ENCODE data around the gene MICAL2.

The MICAL2 gene

DNA sequence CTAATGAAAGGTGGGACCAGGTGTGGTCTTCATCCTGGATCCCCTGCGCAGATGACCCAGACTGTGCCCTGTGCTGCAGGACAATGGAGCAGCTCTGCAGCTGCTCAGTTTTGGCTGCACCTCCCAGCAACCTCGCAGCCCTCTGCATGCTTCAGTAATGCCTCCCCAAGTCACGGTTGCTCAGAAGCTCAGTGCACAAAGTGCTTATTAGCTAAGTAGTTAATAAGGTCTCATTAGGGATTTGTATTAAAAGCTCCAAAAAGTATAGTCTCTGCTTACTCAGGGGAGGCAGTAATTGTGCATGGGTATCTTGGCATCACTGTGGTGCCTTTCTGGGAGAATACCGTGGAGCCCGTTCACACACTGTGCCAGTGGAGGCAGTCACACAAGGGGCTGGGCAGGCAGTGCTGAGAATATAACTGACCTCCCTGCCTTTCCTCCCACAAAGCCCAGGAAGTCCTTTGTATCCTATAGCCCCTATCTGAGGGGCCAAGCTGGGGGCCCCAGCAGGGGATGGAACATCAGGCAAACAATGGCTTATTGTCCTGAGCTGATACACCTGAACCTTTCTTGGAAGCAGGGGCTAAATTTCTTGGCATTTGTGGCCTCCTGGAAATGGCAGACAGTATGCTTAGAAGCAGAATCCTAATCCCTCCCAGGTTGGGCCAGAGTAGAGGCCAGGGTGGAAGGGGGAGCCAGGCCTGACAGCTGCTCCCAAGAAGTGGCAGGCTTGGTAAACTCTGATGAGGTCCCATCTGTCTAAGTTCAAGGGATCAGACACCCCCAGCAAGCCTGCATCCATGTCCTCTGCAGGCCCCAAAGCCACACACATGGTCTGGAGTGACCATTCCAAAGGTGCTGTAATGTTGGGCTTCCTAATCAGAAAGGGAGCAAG lies 141.5 kb downstream of the MICAL2 start:
- H3K27ac Mint-ChIP-seq = no peak overlapping the region

GRCh38 chr11:12253843-12254281 lies 143.5 kb downstream of the MICAL2 start:
- DNase-seq (ENCODE audit: low spot score in 2 of 2) = no peak
- no peak overlapping the region for H3K4me3 Mint-ChIP-seq
- ATAC-seq (ENCODE audit: low read depth) = no peak
- H3K4me1 Mint-ChIP-seq = no peaks in the 10 kb centered on the region
- no peaks in the 10 kb centered on the region for H3K36me3 Mint-ChIP-seq
- no peaks in the 10 kb centered on the region for H3K9me3 Mint-ChIP-seq
- no peaks in the 10 kb centered on the region for H3K27me3 Mint-ChIP-seq
- H3K27ac Mint-ChIP-seq = no peak overlapping the region

More for the DNA sequence above, 141.5 kb downstream of the MICAL2 start:
- ATAC-seq (ENCODE audit: low read depth) = no peak
- H3K4me1 Mint-ChIP-seq = no peaks in the 10 kb centered on the region
- DNase-seq (ENCODE audit: low spot score in 2 of 2) = no peak
- peaks cover 3% of the 10 kb centered on the region for H3K27me3 Mint-ChIP-seq
- no peaks in the 10 kb centered on the region for H3K36me3 Mint-ChIP-seq
- no peak overlapping the region for H3K4me3 Mint-ChIP-seq
- H3K9me3 Mint-ChIP-seq = no peaks in the 10 kb centered on the region

DNA sequence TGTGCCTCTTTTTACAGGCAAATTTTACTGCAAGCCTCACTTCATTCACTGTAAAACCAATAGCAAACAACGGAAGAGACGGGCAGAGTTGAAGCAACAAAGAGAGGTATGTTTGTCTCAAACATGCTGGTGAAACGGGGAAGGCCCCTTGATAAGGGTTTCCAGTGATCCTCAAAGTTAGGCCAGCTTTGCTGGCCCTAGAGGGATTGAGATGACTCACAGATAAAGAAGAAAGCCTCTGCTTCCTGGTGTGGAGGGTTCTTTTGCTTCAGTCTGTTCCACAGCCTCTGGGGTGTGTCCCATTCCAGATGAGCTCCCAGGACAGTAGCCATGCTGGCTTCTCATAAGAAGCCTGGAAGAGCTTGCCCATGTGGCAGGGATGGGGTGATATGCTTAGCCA lies 148.1 kb downstream of the MICAL2 start:
- H3K27ac Mint-ChIP-seq = no peak overlapping the region
- H3K4me1 Mint-ChIP-seq = no peaks in the 10 kb centered on the region
- no peaks in the 10 kb centered on the region for H3K36me3 Mint-ChIP-seq
- H3K9me3 Mint-ChIP-seq = no peaks in the 10 kb centered on the region
- no peak overlapping the region for H3K4me3 Mint-ChIP-seq
- ATAC-seq (ENCODE audit: low read depth) (no peak), DNase-seq (ENCODE audit: low spot score in 2 of 2) (no peak)
- peaks cover 3% of the 10 kb centered on the region for H3K27me3 Mint-ChIP-seq

GRCh38 chr11:12259956-12260355 lies 149.6 kb downstream of the MICAL2 start:
- Mint-ChIP-seq H3K27ac (no peak overlapping the region), H3K27me3 (peaks cover 3% of the 10 kb centered on the region), H3K36me3 (no peaks in the 10 kb centered on the region), H3K4me1 (no peaks in the 10 kb centered on the region), H3K9me3 (no peaks in the 10 kb centered on the region), H3K4me3 (no peak overlapping the region)
- ATAC-seq (ENCODE audit: low read depth) = no peak
- DNase-seq (ENCODE audit: low spot score in 2 of 2) = no peak

- ATAC-seq (ENCODE audit: low read depth) (no peak), DNase-seq (ENCODE audit: low spot score in 2 of 2) (no peak)
- peaks cover 3% of the 10 kb centered on the region for H3K27me3 Mint-ChIP-seq
- no peak overlapping the region for H3K4me3 Mint-ChIP-seq
- H3K36me3 Mint-ChIP-seq = no peaks in the 10 kb centered on the region
- H3K9me3 Mint-ChIP-seq = no peaks in the 10 kb centered on the region
- H3K27ac Mint-ChIP-seq = no peak overlapping the region
- no peaks in the 10 kb centered on the region for H3K4me1 Mint-ChIP-seq
These were observed 150.5 kb downstream of the MICAL2 start for GRCh38 chr11:12260731-12261521.

DNA sequence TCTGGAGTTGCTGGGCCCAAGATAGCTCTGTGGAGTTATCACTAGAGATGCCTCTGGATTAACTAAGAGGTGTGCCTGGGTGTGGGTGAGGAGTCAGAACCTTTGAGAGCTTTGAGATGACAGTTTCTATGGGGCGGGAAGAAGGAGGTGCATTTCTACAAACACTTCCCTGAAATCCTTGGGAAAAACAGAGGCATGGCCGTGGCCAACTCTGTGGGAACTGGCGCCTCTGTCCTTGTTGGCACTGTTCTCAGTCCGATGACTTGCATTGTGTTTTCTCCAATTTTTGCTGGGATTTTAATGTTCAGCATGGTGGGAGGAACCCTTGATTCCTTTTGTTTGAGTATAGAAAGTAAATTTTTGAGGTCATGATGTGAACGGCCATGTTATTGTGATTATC lies 151.2 kb downstream of the MICAL2 start:
- Mint-ChIP-seq H3K4me3 (no peak overlapping the region), H3K36me3 (no peaks in the 10 kb centered on the region), H3K27ac (no peak overlapping the region), H3K9me3 (no peaks in the 10 kb centered on the region), H3K4me1 (no peaks in the 10 kb centered on the region), H3K27me3 (peaks cover 3% of the 10 kb centered on the region)
- ATAC-seq (ENCODE audit: low read depth) (no peak), DNase-seq (ENCODE audit: low spot score in 2 of 2) (no peak)

DNA sequence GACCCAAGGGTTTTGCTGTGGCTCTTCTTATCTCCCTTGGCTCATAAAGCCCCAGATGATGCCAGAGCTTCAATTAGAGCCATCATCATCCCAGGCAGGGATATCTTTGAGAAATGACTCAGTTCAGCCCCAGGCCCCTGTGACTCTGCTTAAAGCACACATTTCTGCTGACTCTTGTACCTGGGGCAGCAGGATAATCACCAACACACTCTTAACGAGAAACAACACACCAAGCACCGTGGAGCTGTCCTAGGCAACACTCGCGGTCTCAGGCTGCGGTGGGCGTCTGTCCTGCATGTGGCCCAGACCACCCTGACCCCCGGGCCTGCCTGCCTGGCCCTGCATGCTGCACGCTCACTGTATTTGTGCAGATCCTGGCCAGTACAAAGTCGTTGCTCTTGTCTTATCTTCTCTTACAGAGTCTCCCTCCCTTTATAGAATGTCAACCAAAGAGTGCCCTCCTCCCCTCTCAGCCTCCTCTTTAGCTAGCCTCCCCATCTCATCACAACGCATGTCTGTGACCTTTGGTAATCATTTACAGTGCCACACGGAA lies 152.8 kb downstream of the MICAL2 start:
- H3K36me3 Mint-ChIP-seq = no peaks in the 10 kb centered on the region
- H3K27me3 Mint-ChIP-seq = peaks cover 3% of the 10 kb centered on the region
- ATAC-seq (ENCODE audit: low read depth) (no peak), DNase-seq (ENCODE audit: low spot score in 2 of 2) (no peak)
- no peak overlapping the region for H3K27ac Mint-ChIP-seq
- H3K4me3 Mint-ChIP-seq = no peak overlapping the region
- no peaks in the 10 kb centered on the region for H3K4me1 Mint-ChIP-seq
- H3K9me3 Mint-ChIP-seq = no peaks in the 10 kb centered on the region

DNA sequence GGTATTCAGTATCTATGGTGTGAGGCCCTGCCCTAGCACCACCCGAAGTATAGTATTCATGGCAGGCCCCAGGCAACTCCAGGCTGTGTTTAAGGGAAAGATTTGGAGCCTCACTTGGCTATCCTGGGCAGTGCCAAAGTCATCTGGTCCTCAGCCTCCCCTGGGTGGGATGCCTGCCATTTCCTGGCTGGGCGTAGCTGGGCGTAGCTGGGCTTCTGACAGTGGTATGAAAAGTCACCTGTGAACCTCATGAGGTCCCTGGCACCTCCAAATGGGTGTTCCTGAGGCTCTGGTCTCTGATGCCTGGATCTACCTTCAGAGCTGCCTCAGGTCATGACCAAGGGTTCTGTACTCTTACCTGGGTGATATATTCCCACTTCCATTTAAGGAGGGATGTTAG lies 154.0 kb downstream of the MICAL2 start:
- no peak overlapping the region for H3K27ac Mint-ChIP-seq
- DNase-seq (ENCODE audit: low spot score in 2 of 2) = no peak
- ATAC-seq (ENCODE audit: low read depth) = no peak
- H3K4me1 Mint-ChIP-seq = no peaks in the 10 kb centered on the region
- no peaks in the 10 kb centered on the region for H3K9me3 Mint-ChIP-seq
- no peak overlapping the region for H3K4me3 Mint-ChIP-seq
- no peaks in the 10 kb centered on the region for H3K36me3 Mint-ChIP-seq
- peaks cover 3% of the 10 kb centered on the region for H3K27me3 Mint-ChIP-seq

GRCh38 chr11:12266132-12266531 lies 155.7 kb downstream of the MICAL2 start:
- Mint-ChIP-seq H3K4me1 (no peaks in the 10 kb centered on the region), H3K4me3 (no peak overlapping the region), H3K36me3 (no peaks in the 10 kb centered on the region), H3K9me3 (no peaks in the 10 kb centered on the region), H3K27me3 (peaks cover 2% of the 10 kb centered on the region), H3K27ac (no peak overlapping the region)
- ATAC-seq (ENCODE audit: low read depth) (no peak), DNase-seq (ENCODE audit: low spot score in 2 of 2) (no peak)

DNA sequence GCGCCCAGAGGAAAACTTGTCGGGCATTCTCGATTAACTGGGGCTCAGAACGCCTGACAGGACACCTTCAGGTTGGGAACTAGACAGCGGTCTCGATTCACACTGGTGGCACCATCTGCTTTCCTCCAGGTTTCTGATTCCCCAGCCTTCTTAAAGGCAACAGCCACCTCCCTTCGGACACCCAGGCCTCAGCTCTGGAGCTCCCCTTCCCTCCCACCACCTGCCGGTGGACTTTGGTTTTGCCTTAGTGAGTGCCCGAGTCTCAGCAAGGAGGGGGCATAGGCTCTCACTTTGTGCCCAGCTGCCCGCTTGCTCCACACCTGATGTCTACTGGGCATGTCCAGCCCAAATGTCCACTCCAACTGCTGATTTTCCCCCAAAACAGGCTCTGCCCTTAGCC lies 156.6 kb downstream of the MICAL2 start:
- Mint-ChIP-seq H3K4me3 (no peak overlapping the region), H3K36me3 (no peaks in the 10 kb centered on the region), H3K27ac (no peak overlapping the region), H3K4me1 (no peaks in the 10 kb centered on the region), H3K9me3 (no peaks in the 10 kb centered on the region), H3K27me3 (peaks cover 1% of the 10 kb centered on the region)
- DNase-seq (ENCODE audit: low spot score in 2 of 2) = no peak
- no peak for ATAC-seq (ENCODE audit: low read depth)

DNA sequence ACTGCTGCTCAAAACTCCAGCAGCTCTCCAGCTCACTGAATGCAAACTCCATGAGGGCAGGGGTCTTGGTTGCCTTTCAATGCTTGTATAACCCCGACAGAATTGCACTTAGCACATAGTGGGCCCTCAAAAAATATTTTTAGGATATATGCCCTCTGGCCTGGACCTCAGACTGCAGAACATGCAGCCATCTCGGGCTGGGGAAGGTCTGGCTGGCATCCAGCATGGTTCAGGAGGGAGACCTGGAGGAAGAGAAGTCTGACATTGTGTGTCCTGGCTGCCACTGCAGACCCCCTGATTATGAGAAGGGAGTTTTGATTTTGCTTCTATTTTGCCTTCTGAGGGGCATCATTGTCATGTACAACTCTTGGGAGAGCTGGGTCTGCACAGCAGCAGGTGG lies 157.5 kb downstream of the MICAL2 start:
- H3K4me3 Mint-ChIP-seq = no peak overlapping the region
- DNase-seq (ENCODE audit: low spot score in 2 of 2) = no peak
- H3K27ac Mint-ChIP-seq = no peak overlapping the region

GRCh38 chr11:12269104-12269441 lies 158.7 kb downstream of the MICAL2 start:
- Mint-ChIP-seq H3K9me3 (no peaks in the 10 kb centered on the region), H3K27me3 (no peaks in the 10 kb centered on the region), H3K36me3 (no peaks in the 10 kb centered on the region), H3K27ac (no peak overlapping the region), H3K4me1 (no peaks in the 10 kb centered on the region), H3K4me3 (no peak overlapping the region)
- ATAC-seq (ENCODE audit: low read depth) = no peak
- no peak for DNase-seq (ENCODE audit: low spot score in 2 of 2)

More for the DNA sequence above, 157.5 kb downstream of the MICAL2 start:
- ATAC-seq (ENCODE audit: low read depth) = no peak
- Mint-ChIP-seq H3K36me3 (no peaks in the 10 kb centered on the region), H3K4me1 (no peaks in the 10 kb centered on the region), H3K27me3 (no peaks in the 10 kb centered on the region), H3K9me3 (no peaks in the 10 kb centered on the region)

DNA sequence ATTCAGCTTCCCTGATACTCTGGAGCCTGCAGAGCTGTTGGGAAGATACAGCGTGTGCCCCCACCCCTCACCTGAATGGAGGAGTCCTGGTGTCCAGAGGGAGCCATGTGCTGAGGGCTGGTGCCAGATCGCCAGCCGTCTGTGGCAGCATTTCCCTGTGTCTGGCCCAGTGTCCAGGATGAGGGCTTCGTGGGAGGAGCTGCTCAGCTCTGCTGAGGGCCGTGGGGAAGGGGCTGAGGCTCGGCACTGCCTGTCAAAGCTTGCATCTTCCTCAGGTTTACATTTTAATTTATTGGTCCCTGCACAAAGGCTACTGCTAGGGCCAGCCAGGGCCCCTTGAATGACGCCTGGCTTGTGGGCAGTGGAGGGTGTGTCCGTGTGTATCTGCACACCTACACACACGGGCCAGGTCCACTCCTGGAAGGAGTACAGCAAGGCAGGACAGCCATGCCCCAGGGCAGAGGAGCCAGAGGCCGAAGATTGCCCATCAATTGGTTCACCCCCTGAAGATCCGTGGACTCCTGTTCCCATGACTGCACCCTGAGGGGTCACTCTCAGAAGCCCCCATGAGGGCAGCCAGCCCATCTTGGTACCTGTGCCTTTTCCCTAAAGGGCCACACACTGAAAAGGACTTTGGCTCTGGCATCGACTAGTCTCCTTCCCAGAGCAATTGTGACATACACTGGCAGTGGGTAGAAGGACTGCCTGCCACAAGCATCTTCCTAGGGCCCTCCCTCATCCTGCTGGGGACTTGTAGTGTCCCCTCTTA lies 159.2 kb downstream of the MICAL2 start:
- H3K9me3 Mint-ChIP-seq = no peaks in the 10 kb centered on the region
- ATAC-seq (ENCODE audit: low read depth) = no peak

More for the DNA sequence above, 159.2 kb downstream of the MICAL2 start:
- Mint-ChIP-seq H3K27ac (no peak overlapping the region), H3K4me3 (no peak overlapping the region), H3K4me1 (no peaks in the 10 kb centered on the region), H3K36me3 (no peaks in the 10 kb centered on the region), H3K27me3 (no peaks in the 10 kb centered on the region)
- no peak for DNase-seq (ENCODE audit: low spot score in 2 of 2)

Data from memory B cell (primary cell).